ENCODE measurements around the gene KRTAP10-2.

DNA sequence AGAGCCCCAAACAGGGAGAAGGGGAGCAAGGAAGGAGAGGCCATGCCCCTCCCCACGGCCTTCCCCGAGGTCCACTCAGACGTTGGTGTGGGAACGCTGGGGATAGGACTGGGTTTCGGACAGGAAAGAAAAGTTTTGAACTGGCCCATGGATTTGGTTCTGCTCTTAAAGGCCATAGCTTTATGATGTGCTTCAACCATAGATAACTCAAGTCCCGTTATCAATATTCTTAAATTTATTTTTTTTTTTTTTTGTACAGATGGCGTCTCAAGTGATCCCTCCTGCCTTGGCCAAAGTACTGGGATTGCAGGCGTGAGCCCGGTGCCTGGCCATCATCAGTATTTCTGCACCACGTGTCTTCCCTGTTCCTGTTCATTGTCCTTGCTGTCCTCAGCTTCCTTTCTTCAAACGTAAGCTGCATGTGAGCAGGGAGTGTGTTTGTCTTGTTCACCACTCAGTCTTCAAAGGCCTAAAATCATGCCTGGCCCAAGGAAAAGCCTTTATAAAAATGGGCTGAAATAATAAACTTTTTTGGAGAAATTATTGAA lies 10.5 kb downstream of the KRTAP10-2 start:
- TF ChIP-seq, protein P1, sequence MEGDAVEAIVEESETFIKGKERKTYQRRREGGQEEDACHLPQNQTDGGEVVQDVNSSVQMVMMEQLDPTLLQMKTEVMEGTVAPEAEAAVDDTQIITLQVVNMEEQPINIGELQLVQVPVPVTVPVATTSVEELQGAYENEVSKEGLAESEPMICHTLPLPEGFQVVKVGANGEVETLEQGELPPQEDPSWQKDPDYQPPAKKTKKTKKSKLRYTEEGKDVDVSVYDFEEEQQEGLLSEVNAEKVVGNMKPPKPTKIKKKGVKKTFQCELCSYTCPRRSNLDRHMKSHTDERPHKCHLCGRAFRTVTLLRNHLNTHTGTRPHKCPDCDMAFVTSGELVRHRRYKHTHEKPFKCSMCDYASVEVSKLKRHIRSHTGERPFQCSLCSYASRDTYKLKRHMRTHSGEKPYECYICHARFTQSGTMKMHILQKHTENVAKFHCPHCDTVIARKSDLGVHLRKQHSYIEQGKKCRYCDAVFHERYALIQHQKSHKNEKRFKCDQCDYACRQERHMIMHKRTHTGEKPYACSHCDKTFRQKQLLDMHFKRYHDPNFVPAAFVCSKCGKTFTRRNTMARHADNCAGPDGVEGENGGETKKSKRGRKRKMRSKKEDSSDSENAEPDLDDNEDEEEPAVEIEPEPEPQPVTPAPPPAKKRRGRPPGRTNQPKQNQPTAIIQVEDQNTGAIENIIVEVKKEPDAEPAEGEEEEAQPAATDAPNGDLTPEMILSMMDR (IDR thresholded peaks at IDR 0.05): no peak
- TF ChIP-seq POLR2A (IDR thresholded peaks at IDR 0.05): no peak
